MM.1S (cell line): ENCODE results near the gene CCR3.
A peak's percentile ranks its signal among the peaks of the same experiment; 100 is the strongest.

Source experiments
- DNase-seq: peaks from one replicate; pipeline ENCODE4 v3.0.0-alpha.2; 2015
- H2AFZ ChIP-seq: fragments of 300-600 bp; sonication (generic); 2 replicates; pipeline ENCODE4 v1.6.0; 2016; ENCODE audit warnings: antibody characterized with exemption, low read length
- H3F3A ChIP-seq: fragments of 300-600 bp; sonication (generic); 2 replicates; pipeline ENCODE4 v1.6.1; 2016; ENCODE audit warnings: mild to moderate bottlenecking, antibody characterized with exemption, low read length, moderate library complexity, mixed read lengths; ENCODE audit not compliant: insufficient read depth
- H3K27ac ChIP-seq: fragments of 300-600 bp; sonication (generic); 2 replicates; pipeline ENCODE4 v1.5.1; 2016; ENCODE audit warnings: mild to moderate bottlenecking, low read length
- H3K27me3 ChIP-seq: fragments of 300-600 bp; sonication (generic); replicated peaks from 2 replicates; pipeline ENCODE4 v1.6.0; 2016; ENCODE audit warnings: low read length; ENCODE audit not compliant: insufficient read depth
- H3K36me3 ChIP-seq: fragments of 300-600 bp; sonication (generic); replicated peaks from 2 replicates; pipeline ENCODE4 v1.6.1; 2016; ENCODE audit warnings: mild to moderate bottlenecking, low read length, mixed read lengths; ENCODE audit not compliant: insufficient read depth
- H3K4me1 ChIP-seq: fragments of 300-600 bp; sonication (generic); 2 replicates; pipeline ENCODE4 v1.6.1; 2016; ENCODE audit warnings: low read length, mixed read lengths
- H3K4me2 ChIP-seq: fragments of 300-600 bp; sonication (generic); 2 replicates; pipeline ENCODE4 v1.6.0; 2016; ENCODE audit warnings: low read depth, low read length
- H3K4me3 ChIP-seq: fragments of 300-600 bp; sonication (generic); 2 replicates; pipeline ENCODE4 v1.5.1; 2016; ENCODE audit warnings: low read length, mixed read lengths
- H3K79me2 ChIP-seq: fragments of 300-600 bp; sonication (generic); 2 replicates; pipeline ENCODE4 v1.6.1; 2016; ENCODE audit warnings: mixed run types, low read length, mixed read lengths
- H3K9ac ChIP-seq: fragments of 300-600 bp; sonication (generic); 2 replicates; pipeline ENCODE4 v1.6.1; 2016; ENCODE audit warnings: low read length, mixed read lengths
- H3K9me2 ChIP-seq: fragments of 300-600 bp; sonication (generic); replicated peaks from 2 replicates; pipeline ENCODE4 v1.6.1; 2016; ENCODE audit warnings: mild to moderate bottlenecking, low read length, mixed read lengths; ENCODE audit not compliant: insufficient read depth
- H3K9me3 ChIP-seq: fragments of 300-600 bp; sonication (generic); replicated peaks from 2 replicates; pipeline ENCODE4 v1.6.1; 2016; ENCODE audit warnings: mild to moderate bottlenecking, low read length, mixed read lengths; ENCODE audit not compliant: insufficient read depth
- H4K20me1 ChIP-seq: fragments of 300-600 bp; sonication (generic); 2 replicates; pipeline ENCODE4 v1.6.1; 2016; ENCODE audit warnings: mild to moderate bottlenecking, low read length, moderate library complexity, mixed read lengths; ENCODE audit not compliant: insufficient read depth
- CTCF ChIP-seq: fragments of 300-600 bp; sonication (generic); IDR thresholded peaks from 2 replicates; pipeline ENCODE4 v1.5.1; 2016; ENCODE audit warnings: antibody characterized with exemption, low read length, mixed read lengths
- EZH2 ChIP-seq: fragments of 300-600 bp; sonication (generic); optimal IDR thresholded peaks from 2 replicates; pipeline ENCODE3; 2017; ENCODE audit warnings: low read depth, mild to moderate bottlenecking, antibody characterized with exemption, low read length, mixed read lengths
- EZH2phosphoT487 ChIP-seq: fragments of 300-600 bp; sonication (generic); IDR thresholded peaks from 2 replicates; pipeline ENCODE4 v1.6.1; 2018; ENCODE audit warnings: antibody characterized with exemption, low read length

Gene CCR3

GRCh38 chr3:46282041-46282440, 39.8 kb downstream of the CCR3 start:
- Histone ChIP-seq H3K9me3 (no peaks in the 10 kb centered on the region), H2AFZ (0 out of 2 replicates have a peak overlapping the region, but pooled peaks have one; percentile 40), H3K4me2 (0 out of 2 replicates have a peak overlapping the region, but pooled peaks have one; percentile 20), H3K4me1 (peaks cover 91% of the 10 kb centered on the region), H3K27me3 (no peaks in the 10 kb centered on the region), H3F3A (peaks cover 51% of the 10 kb centered on the region), H3K9me2 (no peaks in the 10 kb centered on the region), H3K27ac (peak overlapping the region; percentile 68; the same call in 1 of the 2 replicates), H4K20me1 (no peaks in the 10 kb centered on the region), H3K36me3 (no peaks in the 10 kb centered on the region), H3K9ac (peak overlapping the region; percentile 22; the same call in 1 of the 2 replicates), H3K79me2 (peaks cover 3% of the 10 kb centered on the region; the same call in 1 of the 2 replicates), H3K4me3 (no peak overlapping the region)
- DNase-seq = no peak
- TF ChIP-seq EZH2 (no peak), CTCF (no peak), EZH2phosphoT487 (no peak)

GRCh38 chr3:46282696-46283095, 40.4 kb downstream of the CCR3 start:
- TF ChIP-seq EZH2 (no peak), CTCF (no peak), EZH2phosphoT487 (no peak)

GRCh38 chr3:46283881-46284450, 41.7 kb downstream of the CCR3 start:
- no peak overlapping the region for H2AFZ ChIP-seq
- H3K4me1 ChIP-seq = peaks cover 89% of the 10 kb centered on the region
- no peaks in the 10 kb centered on the region for H3K27me3 ChIP-seq
- H3K9me3 ChIP-seq = no peaks in the 10 kb centered on the region
- H3K9me2 ChIP-seq = no peaks in the 10 kb centered on the region
- H3K9ac ChIP-seq = no peak overlapping the region
- H3K36me3 ChIP-seq = no peaks in the 10 kb centered on the region
- H3F3A ChIP-seq = peaks cover 46% of the 10 kb centered on the region
- H3K4me2 ChIP-seq = no peak overlapping the region
- H4K20me1 ChIP-seq = no peaks in the 10 kb centered on the region
- DNase-seq = no peak
- H3K79me2 ChIP-seq = peaks cover 3% of the 10 kb centered on the region; the same call in 1 of the 2 replicates
- TF ChIP-seq CTCF (no peak), EZH2 (no peak), EZH2phosphoT487 (no peak)
- peak overlapping the region; percentile 88; the same call in 1 of the 2 replicates for H3K27ac ChIP-seq
- no peak overlapping the region for H3K4me3 ChIP-seq

More at GRCh38 chr3:46282696-46283095, 40.4 kb downstream of the CCR3 start:
- DNase-seq = no peak
- Histone ChIP-seq H3K36me3 (no peaks in the 10 kb centered on the region), H3K4me3 (no peak overlapping the region), H3K27ac (peak overlapping the region; percentile 68; the same call in 1 of the 2 replicates), H3K9me3 (no peaks in the 10 kb centered on the region), H3K4me1 (peaks cover 91% of the 10 kb centered on the region), H3K4me2 (no peak overlapping the region), H3K9ac (no peak overlapping the region), H3K9me2 (no peaks in the 10 kb centered on the region), H2AFZ (no peak overlapping the region), H3K27me3 (no peaks in the 10 kb centered on the region), H4K20me1 (no peaks in the 10 kb centered on the region), H3F3A (peaks cover 46% of the 10 kb centered on the region), H3K79me2 (peaks cover 3% of the 10 kb centered on the region; the same call in 1 of the 2 replicates)
